Esophagus squamous epithelium (tissue), 4 donors: ENCODE measurements around the gene OR1D5.
"Not testable (repeated sequence)": the region's sequence is repeated elsewhere in the genome, so short reads cannot be mapped to it uniquely, and the experiment has no call there.

Experiments used
- POLR2A ChIP-seq, 4 donors: fragments of 450-650 bp; IDR thresholded peaks; one replicate each; pipeline ENCODE4 v1.6.1; 2017; ENCODE audit warnings: antibody characterized with exemption in 4 of 4, mild to moderate bottlenecking in 4 of 4, moderate library complexity in 3 of 4
- TF ChIP-seq, protein P1 (sequence below), 6 experiments: fragments of 450-650 bp in 4 of 6; fragments of 200-600 bp in 2 of 6; sonication (generic) in 2 of 6; IDR thresholded peaks; one replicate each; pipeline ENCODE4 v1.5.1; 2016 to 2019; ENCODE audit warnings: antibody characterized with exemption in 6 of 6, mild to moderate bottlenecking in 4 of 6, moderate library complexity in 4 of 6

DNA sequence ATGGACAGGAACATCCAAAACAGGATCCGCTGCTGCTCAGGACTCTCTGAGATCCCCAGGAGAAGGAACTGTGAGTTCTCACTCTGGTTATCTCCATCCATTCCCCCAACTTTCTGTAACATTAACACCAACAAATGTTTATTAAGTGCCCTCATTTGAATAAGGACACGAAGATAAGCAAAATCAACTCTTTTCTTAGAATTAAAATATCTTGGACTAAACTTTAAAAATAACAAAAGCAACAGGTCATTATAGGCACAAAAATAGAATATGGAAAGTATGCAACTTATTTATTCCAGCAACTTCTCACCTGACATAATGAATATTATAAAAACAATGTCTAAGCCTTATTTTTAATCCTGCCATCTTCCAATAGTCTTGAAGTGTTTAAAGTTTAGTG is at the start of gene OR1D5:
- not testable (repeated sequence) for TF ChIP-seq POLR2A (IDR thresholded peaks at IDR 0.05)
- TF ChIP-seq, protein P1, sequence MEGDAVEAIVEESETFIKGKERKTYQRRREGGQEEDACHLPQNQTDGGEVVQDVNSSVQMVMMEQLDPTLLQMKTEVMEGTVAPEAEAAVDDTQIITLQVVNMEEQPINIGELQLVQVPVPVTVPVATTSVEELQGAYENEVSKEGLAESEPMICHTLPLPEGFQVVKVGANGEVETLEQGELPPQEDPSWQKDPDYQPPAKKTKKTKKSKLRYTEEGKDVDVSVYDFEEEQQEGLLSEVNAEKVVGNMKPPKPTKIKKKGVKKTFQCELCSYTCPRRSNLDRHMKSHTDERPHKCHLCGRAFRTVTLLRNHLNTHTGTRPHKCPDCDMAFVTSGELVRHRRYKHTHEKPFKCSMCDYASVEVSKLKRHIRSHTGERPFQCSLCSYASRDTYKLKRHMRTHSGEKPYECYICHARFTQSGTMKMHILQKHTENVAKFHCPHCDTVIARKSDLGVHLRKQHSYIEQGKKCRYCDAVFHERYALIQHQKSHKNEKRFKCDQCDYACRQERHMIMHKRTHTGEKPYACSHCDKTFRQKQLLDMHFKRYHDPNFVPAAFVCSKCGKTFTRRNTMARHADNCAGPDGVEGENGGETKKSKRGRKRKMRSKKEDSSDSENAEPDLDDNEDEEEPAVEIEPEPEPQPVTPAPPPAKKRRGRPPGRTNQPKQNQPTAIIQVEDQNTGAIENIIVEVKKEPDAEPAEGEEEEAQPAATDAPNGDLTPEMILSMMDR (IDR thresholded peaks at IDR 0.05): not testable (repeated sequence)
